Left lobe of liver (tissue), 2 donors: ENCODE results near the gene RAB10. TPM values are rescaled to one million over a fixed set of nuclear protein-coding genes. Genes with fewer than 3 reads are reported as not detected.
"Not testable (repeated sequence)": the region's sequence is repeated elsewhere in the genome, so short reads cannot be mapped to it uniquely, and the experiment has no call there.

ENCODE experiments used
- ATAC-seq: fragments of 200-7000 bp; cut with Tn5 transposase; one replicate; pipeline ENCODE4 v1.9.1; 2020; ENCODE audit warnings: mild to moderate bottlenecking, moderate library complexity
- DNase-seq: peaks from one replicate; pipeline ENCODE4 v3.0.0-alpha.2; 2020; ENCODE audit warnings: low spot score
- total RNA-seq: library from RNA; stranded (reverse); gene quantifications from one replicate; pipeline ENCODE4 v1.2.1, GENCODE V29; 2021
- donor health status: DM: no; HTN: no; CAD: no; lungs with moderate emphysema.
- donor health status: DM: no; HTN: yes; CAD: no.

RAB10 gene
- total RNA-seq, 1 donor from 2014 or later, result 49.6 TPM

GRCh38 chr2:26054598-26055348, 20.9 kb downstream of the RAB10 start:
- no peak for ATAC-seq
- no peak for DNase-seq

- ATAC-seq (peak; percentile 96), DNase-seq (peak; percentile 28)
Observed at GRCh38 chr2:26058390-26058789, 24.5 kb downstream of the RAB10 start.

DNA sequence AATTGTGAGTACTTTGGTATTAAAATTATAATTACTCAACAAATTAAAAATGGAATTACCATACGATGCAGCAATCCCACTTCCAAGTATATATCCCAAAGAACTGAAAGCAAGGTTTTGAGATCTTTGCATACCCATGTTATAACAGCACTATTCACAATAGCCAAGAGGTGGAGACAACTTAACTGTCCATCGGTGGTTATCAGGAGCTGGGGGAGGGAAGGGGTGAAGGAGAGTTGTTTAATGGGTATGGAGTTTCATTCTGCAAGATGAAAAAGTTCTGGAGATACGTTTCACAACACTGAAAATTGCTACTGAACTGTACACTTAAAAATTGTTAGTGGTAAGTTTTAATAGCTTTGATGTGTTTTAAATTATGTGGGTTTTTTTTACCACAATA, 25.7 kb downstream of the RAB10 start:
- DNase-seq, result no peak
- ATAC-seq, result no peak

GRCh38 chr2:26061539-26061938, 27.7 kb downstream of the RAB10 start:
- no peak for ATAC-seq
- DNase-seq, result no peak

DNA sequence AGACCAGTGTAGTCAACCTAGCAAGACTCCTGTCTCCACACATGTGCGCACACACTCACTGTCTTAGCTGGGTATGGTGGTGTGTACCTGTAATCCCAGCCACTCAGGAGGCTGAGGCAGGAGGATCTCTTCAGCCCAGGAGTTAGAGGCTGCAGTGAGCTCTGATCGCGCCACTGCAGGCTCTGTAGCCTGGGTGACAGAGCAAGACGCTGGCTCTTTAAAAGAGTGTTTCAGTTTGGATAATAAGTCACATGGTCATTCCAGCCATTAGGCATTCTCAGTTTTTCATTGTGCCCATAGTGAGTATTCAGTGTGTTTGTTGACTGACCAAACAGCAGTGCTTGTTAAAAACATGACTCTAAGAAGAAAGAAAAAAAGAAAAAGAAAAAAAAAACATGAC, 31.0 kb downstream of the RAB10 start:
- no peak for DNase-seq

GRCh38 chr2:26067186-26067974, 33.5 kb downstream of the RAB10 start:
- no peak for DNase-seq
- no peak for ATAC-seq

More for the DNA sequence above, 31.0 kb downstream of the RAB10 start:
- no peak for ATAC-seq

DNA sequence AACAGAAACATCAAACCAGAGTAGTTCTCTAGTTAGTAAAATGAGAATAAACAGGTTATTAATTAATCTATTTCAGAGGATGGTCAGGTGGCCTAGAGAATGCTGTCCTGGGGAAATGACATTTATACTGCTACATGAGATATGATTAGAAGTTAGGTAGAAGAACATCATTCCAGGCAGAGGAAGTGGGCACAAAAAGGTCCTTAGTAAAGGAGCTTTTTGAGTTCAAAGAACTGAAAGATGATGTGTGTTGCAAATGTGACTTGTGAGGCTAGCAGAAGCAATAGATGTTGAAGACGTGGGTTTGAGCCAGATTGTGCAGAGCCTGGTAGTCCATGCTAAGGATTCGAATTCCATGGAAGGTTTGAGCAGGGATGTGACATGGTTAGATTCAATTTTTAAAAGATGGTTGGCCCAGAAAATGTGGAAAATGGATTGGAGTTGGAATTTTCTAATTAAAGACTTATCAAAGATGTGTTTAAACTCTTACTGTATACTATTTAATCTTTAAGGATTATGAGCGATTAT, 34.2 kb downstream of the RAB10 start:
- no peak for DNase-seq
- no peak for ATAC-seq

- ATAC-seq (no peak), DNase-seq (no peak)
Observed at GRCh38 chr2:26068602-26069298, 34.9 kb downstream of the RAB10 start.

DNA sequence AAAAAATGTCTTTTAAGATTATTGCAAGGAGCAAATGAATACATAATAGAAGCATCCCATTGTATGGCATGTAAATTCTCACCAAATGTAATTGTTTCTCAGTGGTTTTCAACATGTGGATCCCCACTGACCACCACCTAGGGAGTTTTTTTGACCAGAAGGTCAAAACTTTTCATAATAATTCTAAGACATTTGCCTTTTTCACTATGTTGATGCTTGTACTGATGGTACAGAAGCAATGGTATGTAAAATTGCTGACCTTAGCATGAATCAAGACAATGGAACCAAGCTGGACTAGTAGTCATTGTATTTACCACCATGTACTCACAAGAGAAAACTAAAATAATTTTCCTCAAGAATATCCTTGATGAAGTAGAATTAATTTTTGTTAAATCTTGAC, 36.8 kb downstream of the RAB10 start:
- DNase-seq (no peak), ATAC-seq (no peak)

GRCh38 chr2:26072925-26073768, 39.3 kb downstream of the RAB10 start:
- DNase-seq (no peak), ATAC-seq (peak; percentile 91)

DNA sequence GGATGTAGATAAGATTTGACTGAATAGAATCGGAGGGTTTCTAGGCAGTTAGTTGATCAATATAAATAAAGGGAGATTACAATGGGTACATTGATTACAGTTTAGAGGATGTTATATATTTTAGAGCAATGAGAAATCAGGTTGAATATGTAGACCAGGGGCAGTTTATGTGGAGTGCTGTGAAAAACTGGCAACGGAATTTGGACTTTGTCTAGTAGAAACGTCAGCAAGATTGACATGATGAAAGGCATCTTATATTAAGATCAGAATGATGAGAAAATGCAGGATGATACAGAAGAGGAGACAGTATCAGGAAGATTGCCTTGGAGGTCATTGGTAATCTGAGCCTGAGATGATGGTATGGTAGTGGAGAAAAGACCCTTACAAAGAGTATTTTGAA, 39.9 kb downstream of the RAB10 start:
- ATAC-seq, result peak; percentile 60
- no peak for DNase-seq

DNA sequence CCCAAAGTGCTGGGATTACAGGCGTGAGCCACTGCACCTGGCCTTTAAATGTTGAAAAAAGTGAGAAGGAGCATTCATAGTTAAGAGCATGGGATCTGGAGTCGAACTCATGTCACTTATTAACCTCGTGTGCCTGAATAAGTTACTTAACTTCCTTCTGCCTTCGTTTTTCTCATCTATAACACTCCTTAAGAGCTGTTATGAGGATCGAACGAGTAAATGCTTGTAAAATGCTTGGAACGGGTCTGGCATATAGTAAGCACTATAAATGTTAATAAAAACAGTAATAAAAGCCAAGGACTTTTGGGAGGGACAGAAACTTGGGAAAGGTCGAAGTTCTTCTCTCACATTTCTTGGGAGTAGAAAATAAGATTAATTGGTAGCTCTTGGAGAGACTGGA, 40.8 kb downstream of the RAB10 start:
- no peak for ATAC-seq
- DNase-seq, result no peak

GRCh38 chr2:26075173-26075572, 41.3 kb downstream of the RAB10 start:
- no peak for ATAC-seq
- DNase-seq, result no peak

GRCh38 chr2:26076001-26076587, 42.2 kb downstream of the RAB10 start:
- DNase-seq (no peak), ATAC-seq (peak; percentile 38)

DNA sequence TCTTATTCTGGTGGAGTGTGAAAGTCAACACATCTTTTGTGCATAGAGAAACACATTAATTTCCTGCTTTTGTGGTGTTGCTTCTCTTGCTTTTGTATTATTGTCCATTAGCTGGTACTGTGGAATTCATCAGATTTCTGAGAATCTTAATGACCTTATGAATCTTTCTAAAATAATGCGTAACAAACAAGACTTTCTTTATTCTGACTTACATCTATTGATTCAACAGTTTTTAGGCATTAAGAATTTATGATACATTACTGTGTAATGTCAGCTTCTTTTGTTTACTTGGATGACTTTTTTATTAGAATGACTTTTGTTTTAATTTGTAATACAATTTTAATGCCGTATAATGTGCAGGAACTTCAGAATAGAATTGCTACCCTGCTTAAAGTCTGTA, 43.4 kb downstream of the RAB10 start:
- DNase-seq (no peak), ATAC-seq (no peak)

DNA sequence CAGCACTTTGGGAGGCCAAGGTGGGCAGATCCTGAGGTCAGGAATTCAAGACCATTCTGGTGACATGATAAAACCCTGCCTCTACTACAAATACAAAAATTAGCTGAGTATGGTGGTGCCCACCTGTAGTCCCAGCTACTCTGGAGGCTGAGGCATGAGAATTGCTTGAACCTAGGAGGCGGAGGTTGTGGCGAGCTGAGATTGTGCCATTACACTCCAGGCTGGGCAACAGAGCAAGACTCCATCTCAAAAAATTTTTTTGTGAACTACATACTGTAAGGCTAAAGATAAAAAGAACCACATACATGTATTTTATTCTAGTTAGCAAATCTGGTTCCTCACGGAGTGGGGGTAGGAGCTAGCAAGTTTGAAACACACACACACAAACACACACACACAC, 45.1 kb downstream of the RAB10 start:
- ATAC-seq, result no peak

GRCh38 chr2:26080356-26080755, 46.5 kb downstream of the RAB10 start:
- DNase-seq, result no peak
- no peak for ATAC-seq

More for the DNA sequence above, 45.1 kb downstream of the RAB10 start:
- no peak for DNase-seq

GRCh38 chr2:26080925-26081324, 47.0 kb downstream of the RAB10 start:
- not testable (repeated sequence) for ATAC-seq, DNase-seq

DNA sequence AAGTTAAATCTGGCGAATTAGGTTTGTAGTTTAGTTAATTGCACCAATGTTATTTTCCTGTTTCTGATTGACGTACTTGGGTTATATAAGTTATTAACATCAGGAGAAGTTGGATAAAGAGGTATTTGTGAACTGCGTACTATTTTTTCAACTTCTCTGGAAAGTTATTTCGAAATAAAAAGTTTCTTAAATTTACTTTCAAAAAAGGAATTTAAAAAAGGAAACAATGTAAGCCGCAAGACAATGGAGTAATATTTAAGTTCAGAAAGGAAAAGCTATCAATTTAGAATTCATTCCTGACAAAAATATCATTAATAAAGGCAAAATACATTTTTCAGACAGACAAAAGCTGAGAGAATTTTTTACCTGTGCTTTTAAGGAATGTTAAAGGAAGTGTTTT, 47.7 kb downstream of the RAB10 start:
- ATAC-seq (no peak), DNase-seq (no peak)

- DNase-seq (no peak), ATAC-seq (no peak)
Observed at GRCh38 chr2:26086155-26086637, 52.3 kb downstream of the RAB10 start.
